Measurements from ENCODE around the gene WNT10A.
"Not testable (repeated sequence)": the region's sequence is repeated elsewhere in the genome, so short reads cannot be mapped to it uniquely, and the experiment has no call there.

The WNT10A gene

DNA sequence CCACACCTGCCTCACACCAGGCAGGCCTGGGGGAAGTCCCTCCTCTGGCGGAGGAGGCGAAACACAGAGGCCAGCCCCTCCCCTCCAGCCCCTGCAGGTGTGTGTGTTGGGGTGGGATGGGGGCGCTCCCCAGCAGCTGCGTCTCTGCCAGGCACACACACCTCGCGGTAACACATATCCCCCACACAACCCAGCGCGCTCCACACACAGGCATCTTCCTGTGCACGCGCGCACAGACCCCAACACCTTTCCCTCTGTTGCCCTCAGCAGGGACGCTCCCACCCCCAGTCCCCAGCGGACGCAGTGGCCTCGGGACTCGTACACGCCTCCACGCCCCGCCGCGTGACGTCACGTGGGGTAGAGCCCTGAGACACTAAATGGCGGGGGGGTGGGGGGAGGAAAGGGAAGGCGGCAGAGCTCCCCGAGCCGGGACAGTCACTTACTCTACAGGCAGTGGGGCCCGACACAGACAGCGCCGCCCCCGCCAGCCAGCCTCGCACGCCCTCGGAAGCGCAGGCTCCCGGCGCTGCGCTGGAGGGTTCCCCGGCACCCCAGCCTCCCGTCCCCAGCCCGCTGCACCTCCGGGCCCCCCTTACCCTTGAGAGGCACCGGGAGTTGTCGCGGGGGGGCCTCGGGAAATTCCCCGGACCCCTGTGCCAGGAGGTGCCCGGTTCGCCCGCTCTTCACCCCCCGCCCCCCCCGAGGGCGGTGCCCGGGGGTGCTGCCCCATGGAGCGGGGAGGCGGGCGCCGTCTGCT lies at the start of gene WNT10A:
WNT10A (plus strand) TSS at position 751 of the 757 bp plus-strand sequence. CDS start 144 bp downstream, outside the sequence.
- DNase-seq (ENCODE audit: low spot score): no peak

DNA sequence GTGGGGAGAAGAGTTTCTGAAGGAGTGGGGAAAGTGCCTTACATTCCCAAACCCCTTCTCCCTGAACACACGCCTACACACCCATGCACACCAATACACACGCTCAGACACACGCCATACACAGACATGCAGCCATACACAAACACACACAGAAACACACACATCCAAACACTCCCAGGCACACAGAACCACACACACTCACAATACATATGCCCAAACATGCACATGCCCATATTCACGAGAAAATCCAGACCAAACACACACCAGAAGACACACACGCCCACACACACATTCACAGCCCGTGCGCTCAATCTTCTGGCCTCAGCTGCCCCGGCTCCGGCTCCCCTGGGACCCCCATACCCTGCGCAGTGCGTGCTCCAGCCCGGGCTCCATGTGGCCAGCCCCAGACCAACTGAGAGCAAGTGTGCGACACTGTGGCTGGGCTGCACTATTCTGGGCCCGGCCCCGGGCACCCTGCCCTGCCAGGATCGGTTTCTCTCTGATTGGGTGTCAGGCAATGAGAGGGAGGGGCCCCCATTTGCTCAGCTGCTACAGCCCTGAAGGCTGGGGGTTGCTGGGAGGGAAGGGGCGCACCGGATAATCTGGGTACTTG lies 49.2 kb upstream of the WNT10A start, which contains the start of gene PRKAG3:
PRKAG3 (minus strand) TSS at position 426 of the 613 bp plus-strand sequence.
- DNase-seq (ENCODE audit: low spot score): no peak

DNA sequence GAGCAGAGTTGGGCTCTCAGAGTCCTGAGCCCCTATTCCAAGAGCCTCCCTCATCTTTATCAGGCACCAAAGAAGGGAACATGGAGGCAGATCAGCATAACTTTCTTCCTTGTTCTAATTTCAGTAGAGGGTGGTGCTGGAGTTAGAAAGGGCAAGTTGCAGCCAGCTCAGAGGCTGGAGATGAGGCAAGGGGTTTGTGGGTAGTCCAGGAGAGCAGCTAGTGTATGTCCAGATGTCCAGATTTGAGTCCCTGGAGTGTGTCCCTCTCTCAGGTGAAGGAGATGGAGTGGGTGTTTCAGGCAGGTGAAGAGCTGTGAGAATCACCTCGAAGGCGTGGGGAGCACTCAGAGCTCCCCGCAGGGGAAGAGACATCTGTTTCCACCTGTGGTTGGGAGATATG lies 48.6 kb upstream of the WNT10A start:
- DNase-seq (ENCODE audit: low spot score): no peak

DNA sequence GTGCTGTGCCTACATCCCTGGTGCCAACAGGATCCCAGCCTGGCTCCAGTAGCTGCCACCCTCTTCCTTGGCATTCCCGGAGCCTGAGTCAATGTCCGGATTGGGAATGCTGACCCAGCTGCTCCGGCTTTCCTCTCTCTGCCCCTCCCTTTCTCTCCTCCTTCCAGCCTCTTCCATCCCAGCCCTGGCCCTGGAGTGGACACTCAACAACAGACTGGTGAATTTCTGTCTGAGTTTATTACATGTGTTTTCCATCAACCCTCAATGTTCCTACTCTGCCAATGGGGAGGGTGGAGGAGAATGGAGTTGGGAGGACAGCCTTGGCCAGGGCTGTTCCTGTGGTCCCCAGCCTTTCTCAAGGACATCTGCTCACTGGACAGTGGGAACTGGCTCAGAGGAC lies 48.1 kb upstream of the WNT10A start:
- DNase-seq (ENCODE audit: low spot score): no peak

DNA sequence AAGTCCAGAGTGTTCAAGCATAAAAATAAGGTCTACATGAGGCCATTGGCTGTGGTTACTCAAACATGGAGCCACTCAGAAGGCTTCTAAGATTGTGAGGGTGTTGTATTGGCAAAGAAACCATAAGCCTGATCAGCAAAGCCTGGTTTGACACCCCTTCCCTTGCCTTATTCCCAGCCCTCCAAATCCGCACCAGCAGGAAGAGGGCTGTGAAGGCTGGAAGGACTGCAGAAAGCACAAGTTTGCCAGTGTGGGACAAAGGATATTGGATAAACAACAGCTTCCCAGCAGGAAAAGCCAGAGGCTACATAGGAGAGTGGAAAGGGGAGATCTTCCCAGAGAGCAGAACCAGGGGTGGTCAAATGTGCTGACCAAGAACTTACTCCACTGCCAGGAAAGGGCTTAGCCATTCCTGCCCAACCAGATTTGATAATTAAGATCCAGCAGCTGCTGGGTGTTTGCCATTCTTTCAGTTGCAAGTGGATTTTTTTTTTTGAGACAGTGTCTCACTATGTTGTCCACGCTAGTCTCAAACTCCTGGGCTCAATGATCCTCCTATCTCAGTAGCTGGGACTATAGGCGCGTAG lies 47.5 kb upstream of the WNT10A start:
- DNase-seq (ENCODE audit: low spot score): no peak

DNA sequence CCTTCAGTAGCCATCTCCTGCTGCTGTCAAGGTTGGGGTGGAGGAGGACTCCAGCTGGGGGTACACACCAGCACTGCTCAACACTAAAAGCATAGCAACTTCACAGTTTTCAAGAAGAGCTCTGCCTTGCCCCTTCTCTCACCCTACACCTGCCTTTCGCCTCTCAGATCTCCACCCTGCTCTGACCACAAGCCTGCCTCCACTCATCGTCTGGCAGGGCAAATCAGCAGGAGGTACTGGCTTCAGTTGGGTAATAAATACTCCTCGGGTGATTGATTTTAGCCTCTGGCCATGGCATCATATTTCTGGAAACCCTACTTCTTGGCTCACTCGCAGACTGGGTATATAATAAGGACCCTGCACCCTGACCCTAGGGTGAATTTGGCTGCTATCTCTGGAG lies 46.0 kb upstream of the WNT10A start:
- no peak for DNase-seq (ENCODE audit: low spot score)

DNA sequence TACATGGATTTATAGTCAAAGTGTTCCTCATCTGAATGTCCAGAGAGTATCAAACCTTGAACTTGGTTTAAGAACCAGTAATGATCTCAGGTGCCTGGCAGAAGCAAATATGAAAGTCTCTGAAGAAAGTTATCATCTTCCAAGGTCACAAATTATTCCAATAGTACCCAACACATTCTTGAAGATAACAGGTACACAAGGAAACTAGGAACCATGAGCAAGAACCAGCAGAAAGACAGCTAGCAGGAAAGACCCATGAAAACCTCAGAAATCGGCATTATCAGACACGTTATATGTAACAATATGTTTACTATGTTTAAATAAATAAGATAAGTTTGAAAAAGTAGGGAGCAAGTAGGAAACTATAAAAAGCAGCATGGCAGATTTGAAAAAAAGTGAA lies 43.2 kb upstream of the WNT10A start:
- no peak for DNase-seq (ENCODE audit: low spot score)

DNA sequence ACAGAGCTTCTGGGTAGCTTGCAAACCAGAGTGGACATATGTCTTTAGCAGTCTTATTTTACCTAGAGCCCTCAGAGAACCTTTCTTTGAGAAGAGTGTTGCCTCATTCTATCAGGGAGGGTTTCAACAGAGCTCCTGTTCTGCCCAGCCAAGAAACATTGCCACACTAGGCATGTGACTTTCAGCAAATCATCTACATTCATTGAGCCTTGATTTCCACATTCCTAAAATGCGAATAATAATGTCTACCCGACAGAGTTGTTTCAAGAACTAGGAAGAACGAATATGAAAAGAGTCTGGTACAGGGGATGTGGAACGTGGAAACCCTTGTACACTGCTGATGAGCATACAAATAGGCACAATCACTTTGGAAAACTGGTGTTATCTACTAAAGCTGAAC lies 41.2 kb upstream of the WNT10A start:
- DNase-seq (ENCODE audit: low spot score): no peak

DNA sequence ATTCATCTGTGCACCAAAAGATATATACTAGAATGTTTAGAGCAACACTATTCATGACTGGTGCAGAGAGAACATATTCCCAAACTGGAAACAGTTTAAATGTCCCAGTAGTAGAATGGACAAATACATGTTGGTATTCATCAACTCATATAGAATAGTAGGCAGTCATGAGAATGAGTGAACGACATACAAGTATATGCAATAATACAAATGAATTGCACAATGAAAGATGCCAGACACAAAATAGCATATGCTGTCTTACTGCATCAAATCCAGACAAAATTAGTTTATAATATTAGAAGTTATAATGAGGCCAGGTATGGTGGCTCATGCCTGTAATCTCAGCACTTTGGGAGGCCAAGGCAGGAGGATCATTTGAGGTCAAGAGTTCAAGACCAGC lies 40.8 kb upstream of the WNT10A start:
- no peak for DNase-seq (ENCODE audit: low spot score)

DNA sequence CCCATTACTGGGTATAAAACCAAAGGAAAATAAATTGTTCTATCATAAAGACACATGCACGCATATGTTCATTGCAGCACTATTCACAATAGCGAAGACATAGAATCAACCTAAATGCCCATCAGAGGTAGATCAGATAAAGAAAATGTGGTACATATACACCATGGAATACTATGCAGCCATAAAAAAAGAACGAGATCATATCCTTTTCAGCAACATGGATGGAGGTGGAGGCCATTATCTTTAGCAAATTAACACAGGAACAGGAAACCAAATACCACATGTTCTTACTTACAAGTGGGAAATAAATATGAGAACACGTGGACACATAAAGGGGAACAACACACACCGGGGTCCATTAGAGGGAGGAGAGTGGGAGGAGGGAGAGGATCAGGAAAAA lies 36.3 kb upstream of the WNT10A start:
- DNase-seq (ENCODE audit: low spot score): not testable (repeated sequence)

DNA sequence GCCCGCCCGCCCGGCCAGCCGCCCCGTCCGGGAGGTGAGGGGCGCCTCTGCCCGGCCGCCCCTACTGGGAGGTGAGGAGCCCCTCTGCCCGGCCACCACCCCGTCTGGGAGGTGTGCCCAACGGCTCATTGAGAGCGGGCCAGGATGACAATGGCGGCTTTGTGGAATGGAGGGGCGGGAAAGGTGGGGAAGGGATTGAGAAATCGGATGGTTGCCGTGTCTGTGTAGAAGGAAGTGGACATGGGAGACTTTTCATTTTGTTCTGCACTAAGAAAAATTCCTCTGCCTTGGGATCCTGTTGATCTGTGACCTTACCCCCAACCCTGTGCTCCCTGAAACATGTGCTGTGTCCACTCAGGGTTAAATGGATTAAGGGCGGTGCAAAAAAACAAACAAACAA lies 33.7 kb upstream of the WNT10A start:
- not testable (repeated sequence) for DNase-seq (ENCODE audit: low spot score)

DNA sequence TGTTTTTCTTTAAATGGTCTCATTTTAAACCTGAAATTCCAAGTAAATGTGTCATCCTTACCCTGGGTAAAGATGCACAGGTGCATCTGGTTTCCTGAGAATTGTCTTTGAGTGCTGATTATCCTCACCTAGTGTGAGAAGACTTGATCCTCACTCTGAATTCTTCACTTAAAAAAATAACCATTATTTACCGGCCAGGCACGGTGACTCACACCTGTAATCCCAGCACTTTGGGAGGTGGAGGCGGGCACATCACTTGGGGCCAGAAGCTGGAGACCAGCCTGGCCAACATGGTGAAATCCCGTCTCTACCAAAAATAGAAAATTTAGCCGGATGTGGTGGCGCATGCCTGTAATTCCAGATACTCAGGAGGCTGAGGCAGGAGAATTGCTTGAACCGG lies 30.9 kb upstream of the WNT10A start:
- no peak for DNase-seq (ENCODE audit: low spot score)

DNA sequence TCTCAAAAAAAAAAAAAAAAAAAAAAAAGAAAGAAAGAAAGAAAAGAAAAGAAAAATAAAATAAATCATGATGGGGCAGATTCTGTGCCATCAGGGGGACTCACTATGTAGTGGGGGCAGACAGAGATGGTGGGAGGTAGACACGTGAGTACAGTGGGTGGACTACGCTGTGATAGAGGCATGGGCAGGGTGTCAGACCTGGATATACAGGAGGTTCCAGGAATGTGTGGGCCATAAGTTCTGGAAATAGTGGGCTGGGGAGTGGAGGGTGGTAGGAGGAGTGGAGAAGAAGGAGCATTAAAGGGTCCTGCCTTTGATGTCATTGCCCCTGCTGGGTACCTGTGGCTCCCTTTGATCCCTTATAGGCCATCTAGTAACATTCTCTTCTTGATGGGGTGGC lies 29.9 kb upstream of the WNT10A start:
- no peak for DNase-seq (ENCODE audit: low spot score)

DNA sequence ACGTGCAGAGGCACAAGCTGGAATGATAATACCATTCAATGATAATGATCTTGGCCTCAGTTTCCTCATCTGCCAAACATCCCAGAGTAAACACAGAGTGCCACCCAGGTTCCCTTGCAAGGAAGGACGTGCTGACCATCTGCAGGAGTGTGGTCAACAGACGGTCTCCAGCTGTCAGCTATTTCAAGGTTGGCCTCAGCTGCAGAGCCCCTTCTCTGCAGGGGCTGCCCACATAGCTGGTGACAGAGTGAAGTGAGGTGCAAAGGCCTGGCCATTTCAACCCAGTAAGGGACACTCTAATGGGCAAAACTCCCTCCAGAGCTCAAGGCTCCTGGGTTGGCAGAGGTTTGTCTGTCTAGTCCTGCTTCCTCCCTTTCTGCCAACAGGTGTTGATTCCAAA lies 29.4 kb upstream of the WNT10A start:
- no peak for DNase-seq (ENCODE audit: low spot score)

DNA sequence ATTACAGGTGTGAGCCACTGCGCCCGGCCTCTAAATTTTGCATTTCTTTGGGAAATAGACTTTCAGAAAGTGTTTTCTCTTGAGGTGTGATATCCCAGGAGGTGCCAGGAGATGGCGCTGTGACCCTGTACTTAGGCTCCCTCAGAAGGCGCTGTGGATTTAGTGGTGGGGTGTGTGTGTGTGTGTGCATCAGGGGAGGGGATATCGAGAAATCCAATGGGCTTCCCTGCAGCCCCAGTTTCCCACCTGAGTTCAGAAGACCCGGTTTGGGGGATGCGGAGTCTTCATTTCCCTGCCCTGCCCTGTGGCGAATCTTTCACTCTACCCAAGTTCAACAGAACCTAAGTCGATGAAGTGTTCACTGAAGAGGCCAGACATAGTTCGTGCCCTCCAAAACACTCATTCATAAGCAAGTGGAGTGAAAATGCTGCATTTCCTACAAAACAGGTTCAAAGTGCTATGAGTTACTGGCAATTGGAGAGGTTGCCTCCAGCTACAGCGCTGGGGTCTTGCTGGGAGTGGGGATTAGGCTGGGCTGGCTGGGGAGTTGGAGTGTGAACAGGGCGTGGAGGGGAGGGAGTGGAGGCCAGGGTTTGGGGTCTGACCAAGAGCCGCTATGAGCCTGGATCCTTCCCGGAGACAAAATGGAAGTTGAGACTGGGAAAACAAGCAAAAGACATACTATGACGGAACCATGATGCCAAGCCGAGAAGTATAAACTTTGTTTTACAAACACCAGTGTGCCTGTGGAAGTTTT lies 27.6 kb upstream of the WNT10A start:
- DNase-seq (ENCODE audit: low spot score): peak; percentile 82

DNA sequence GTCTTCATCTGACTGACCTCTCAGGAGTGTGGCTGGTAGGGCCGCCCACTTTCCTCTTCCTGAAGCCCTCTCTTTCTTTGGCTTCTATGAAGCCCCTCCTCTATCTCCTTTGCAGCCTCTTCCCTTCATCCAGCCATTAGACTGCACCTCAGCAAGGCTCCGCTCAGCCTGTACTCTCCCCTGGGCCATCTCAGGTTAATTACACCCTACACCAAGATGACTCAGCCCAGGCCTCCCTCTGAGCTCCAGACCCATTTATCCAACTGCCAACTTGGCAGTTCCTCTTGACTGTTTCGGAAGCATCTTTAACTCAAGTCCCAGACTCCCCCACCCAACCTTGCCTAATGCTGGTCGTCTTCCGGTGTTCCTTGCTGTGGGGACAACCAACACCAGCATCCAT lies 26.9 kb upstream of the WNT10A start:
- DNase-seq (ENCODE audit: low spot score): peak; percentile 36

DNA sequence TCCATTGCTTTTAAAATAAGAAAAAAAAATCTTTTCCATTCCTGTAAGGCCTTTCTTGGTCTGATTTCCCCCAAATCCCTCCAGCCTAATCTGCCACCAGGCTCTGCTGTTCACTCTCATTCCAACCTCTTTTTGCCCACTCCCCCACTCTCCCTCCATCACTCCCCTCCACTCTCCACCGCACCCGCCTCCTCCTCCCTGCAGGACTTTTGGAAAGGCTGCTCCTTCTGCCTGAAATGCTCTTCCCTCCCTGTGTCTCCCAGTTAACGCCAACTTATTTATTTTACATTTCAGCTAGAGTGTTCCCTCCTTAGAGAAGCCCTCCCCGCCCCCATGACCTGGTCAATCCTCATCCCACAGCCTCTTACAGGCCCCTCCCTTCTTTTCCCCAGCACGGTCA lies 25.8 kb upstream of the WNT10A start:
- DNase-seq (ENCODE audit: low spot score): no peak

DNA sequence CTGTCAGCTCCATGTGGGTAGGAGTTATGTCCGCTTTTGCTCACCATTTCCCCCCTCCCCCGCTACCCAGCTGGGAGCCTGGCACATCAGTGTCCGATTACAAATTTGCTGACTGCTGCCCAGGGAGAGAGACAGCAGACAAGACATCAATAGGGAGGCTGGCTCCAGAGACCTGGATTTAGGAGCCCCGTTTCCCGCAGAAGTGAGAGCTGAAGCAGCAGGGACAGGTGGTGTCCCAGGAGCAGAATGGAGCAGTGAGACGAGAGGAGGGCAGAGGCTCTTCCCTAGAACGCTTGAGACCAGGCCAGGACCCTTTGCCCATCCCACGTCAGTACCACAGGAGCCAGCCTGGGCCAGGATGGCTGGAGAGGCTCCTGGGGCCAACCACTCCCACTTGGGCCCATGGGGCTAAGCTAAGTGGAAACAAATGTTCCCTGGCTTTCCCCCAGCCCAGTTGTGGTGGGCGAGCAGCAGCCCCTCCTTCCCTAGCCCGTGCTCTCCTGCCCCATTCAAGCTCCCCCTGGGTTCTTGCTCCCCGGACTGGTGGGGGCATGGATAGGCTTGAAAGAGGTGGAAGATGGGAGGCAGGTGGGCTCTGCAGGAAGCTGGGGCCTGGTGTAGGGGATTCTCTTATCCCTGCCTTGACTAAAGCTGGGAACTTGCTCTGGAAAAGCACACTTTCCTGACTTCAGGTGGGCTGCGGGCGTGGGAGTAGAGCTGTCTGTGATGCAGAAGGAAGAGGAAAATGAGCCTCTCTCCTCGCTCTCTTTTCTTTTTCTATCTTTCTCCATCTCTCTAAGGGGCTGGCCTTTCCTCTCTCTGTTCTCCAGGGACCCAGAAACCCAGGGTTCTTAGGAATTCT lies 25.1 kb upstream of the WNT10A start:
- DNase-seq (ENCODE audit: low spot score): no peak

DNA sequence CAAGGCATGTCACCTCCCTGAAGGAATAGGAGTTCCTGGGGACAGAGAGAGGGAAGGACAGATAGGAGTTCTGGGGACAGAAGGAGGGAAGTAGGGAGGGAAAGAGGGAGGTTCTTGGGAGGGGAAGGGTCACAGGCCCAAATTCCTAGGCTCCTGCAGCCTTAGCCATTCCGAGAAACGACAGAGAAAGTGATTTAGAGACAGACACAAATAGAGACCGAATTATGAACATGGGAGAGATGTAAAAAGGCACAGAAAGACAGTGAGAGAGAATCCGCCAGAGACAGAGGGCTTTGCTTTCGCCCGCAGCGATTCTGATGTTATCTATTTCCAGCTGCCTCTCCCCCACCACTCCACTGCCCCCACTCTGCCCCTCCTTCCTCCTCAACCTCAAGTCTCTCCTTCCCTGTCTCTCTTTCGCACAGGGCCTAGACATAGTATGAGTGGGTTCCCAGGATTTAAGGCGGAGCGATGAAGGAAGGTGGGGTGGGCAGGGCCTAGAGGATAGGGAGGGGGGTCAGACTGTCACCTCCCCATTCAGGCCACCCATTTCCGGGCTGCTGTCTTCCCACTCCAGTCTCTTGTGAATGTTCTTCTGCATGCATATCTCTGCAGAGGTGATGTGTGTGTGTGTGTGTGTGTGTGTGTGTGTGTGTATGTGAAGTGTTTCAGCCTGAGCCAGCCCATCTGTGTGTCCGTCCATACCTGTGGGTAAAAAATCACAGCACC lies 24.3 kb upstream of the WNT10A start:
- DNase-seq (ENCODE audit: low spot score): no peak

DNA sequence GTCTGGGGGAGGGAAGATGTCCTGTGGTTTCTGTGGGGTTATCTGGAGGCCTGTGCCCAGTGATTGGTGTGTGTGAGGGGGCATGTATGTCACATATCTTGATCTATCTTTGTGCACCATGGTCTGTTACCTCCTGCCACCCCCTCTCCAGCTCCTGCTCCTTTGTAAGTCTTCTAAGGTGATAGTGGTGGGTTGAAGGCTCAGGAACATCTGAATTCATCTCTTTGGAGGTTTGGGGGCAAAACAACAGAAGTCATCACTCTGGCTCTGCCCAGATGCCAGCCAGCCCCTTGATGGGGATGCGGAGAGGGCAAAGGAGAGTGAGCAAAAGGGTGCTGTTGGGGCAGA lies 23.8 kb upstream of the WNT10A start:
- DNase-seq (ENCODE audit: low spot score): no peak
